Fibroblast of skin of left quadriceps (primary cell): ENCODE results near the gene EPB41L2.

Experiments
- DNase-seq, 2 experiments: peaks; one replicate each; pipeline ENCODE4 v3.0.0-alpha.2; 2013; ENCODE audit warnings: low read depth in 2 of 2

Gene EPB41L2

GRCh38 chr6:130978180-130978579, 84.9 kb downstream of the EPB41L2 start:
- no peak for DNase-seq

- DNase-seq = no peak
Measured at GRCh38 chr6:130975325-130975724, 87.7 kb downstream of the EPB41L2 start.

DNA sequence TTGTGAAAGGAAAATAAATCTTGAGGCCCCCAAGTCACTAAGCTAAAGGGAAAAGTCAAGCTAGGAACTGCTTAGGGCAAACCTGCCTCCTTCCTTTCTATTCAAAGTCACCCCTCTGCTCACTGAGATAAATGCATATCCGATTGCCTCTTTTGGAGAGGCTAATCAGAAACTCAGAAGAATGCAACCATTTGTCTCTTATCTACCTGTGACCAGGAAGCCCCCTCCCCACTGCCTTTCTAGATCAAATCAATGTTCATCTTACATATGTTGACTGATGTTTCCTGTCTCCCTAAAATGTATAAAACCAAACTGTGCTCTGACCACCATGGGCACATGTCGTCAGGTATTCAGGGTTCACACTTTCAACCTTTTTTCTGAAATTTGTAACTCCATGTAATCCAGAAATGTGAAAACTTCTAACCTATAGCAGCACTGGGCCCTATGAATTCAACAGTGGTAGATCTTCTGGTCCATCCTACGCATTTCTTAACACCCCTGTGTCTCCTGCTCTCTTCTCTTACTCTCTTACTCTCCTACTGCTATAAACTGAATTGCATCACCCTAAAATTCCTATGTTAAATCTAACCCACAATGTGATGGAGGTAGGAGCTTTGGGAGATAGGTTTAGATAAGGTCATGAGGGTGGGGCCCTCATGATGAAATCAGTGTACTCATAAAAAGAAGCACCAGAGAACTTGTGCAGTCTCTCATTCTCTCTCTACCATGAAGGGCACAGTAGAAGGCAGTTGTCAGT, 89.3 kb downstream of the EPB41L2 start:
- no peak for DNase-seq

DNA sequence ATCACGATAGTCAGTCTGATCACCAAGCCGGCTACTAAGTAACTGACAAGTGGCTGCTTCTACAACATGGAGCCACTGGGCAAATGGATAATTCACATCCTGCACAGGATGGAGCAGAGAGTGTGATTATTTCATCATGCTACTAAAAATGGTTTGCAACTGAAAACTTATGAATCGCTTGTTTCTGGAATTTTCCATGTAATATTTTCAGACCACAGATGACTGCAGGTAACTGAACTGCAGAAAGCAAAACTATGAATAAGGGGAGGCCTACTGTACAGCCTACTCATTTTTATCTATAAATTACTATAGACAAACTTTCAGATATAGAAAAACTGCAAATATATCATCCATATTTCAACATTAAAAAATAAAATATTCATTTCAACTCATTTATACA, 91.5 kb downstream of the EPB41L2 start:
- no peak for DNase-seq

DNA sequence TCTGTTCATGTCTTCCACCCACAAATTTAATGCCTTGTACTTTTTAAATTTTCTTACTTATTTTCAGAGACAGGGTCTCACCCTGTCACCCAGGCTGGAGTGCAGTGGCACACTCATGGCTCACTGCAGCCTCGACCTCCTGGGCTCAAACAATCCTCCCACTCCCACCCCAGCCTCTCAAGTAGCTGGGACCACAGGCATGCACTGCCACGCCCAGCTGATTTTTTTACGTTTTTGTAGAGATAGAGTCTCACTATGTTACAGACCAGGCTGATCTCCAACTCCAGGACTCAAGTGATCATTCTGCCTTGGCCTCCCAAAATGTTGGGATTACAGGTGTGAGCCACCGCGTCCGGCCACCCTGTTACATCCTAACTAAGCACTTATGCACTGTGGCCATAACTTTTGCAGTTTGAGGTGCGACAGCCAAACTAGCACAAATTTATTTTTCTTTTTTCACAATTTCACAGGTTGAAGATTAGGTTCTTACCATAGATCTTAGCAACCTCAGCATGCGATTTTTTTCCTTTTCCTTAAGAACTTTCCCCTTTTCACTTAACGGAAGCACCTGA, 92.1 kb downstream of the EPB41L2 start:
- no peak for DNase-seq

- no peak for DNase-seq
Measured at GRCh38 chr6:130969791-130970491, 93.1 kb downstream of the EPB41L2 start.

DNA sequence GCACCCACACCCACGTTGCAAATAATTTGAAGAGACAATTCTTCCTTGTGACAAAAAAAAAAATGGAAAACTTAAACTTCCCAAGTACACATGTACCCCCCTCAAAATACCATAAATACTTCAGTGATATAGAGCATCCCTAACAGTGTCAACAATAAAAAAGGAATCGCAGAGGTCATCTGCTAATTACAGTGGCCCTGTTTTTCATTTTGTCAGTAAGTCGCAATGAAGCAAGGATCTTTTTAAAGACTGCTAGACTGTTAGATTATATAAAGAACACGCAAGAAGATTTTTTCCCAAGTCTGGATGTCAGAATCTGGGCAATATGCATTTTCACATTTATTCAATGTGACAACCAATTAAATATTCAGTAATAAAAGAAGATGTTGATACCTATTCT, 93.9 kb downstream of the EPB41L2 start:
- no peak for DNase-seq

DNA sequence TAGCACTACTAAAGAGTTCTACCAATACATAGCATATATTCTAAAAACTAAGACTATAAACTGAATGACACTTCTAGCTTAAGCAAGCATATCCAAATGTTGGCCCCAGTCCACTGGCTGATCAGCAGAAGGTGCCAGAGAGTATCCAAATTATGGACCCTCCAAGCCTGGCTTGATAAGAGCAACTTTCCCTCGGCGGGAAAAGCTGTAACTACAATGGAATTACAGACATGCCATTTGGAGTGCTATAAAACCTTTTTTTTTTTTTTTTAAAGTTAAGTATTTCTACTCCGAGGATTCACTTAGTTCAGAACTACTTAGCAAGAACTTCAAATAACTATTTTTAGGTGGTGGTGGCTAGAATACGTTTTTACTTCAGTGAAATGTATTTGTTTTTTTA, 94.6 kb downstream of the EPB41L2 start:
- DNase-seq = no peak

DNA sequence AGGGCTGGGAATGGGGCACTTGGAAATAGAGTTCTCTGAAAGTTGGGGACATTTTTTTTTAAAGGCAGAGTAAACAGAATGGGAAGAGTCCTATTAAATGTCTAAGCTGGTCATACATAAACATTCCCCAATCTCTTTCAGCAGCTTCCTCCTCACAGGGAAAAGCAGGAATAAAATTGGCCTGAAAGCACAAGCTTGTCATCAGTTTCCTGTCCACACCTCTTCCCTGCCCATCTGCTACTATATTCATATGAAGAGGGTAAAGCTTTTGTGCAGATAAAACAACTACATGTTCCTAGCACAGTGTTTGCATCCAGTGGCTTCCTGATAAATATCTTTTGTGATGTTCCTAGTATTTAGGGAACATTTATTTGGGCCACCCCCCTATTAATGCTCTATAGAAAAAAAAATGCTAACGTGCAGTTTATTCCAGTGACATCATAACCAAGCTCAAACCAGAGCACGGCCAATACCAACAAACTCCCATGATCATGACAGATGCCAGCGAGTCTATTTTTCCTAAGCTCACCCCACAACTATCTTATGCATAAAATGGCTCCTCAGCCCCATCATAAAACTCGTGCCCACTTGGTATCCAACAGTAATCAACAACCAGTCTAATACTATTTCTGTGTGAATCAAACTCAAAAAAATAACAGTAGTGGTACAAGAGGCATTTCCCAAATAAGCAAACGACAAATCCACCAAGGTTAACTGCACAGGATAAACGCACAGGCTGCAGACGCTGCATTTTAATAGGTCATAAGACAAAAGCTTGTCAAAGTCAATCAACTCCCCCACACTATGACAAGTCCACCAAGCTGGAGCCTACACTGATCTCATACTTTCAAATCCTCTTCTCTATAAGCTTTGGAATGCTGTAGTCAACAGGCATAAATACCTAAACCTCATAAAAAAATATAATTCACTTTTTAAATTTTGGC, 95.3 kb downstream of the EPB41L2 start:
- no peak for DNase-seq

GRCh38 chr6:130966344-130966980, 96.6 kb downstream of the EPB41L2 start:
- no peak for DNase-seq

DNA sequence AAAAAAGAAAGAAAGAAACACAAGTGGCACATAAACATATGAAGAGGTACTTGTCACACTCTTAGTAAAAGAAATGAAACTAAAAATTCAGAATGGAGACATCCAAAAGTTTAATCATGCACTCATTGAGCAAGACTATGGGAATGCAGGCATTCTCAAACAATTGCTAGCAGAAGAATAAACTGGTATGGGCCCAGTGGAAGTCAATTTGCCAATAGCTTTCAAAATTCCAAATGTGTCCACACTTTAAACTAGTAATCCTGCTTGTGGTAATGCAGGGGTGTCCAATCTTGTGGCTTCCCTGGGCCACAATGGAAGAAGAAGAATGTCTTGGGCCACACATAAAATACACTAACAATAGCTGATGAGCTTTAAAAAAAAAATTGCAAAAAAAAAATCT, 97.4 kb downstream of the EPB41L2 start:
- peak in 1 of 2 experiments; percentile 42 for DNase-seq

- DNase-seq = no peak
Measured at GRCh38 chr6:130964808-130965604, 98.0 kb downstream of the EPB41L2 start.

DNA sequence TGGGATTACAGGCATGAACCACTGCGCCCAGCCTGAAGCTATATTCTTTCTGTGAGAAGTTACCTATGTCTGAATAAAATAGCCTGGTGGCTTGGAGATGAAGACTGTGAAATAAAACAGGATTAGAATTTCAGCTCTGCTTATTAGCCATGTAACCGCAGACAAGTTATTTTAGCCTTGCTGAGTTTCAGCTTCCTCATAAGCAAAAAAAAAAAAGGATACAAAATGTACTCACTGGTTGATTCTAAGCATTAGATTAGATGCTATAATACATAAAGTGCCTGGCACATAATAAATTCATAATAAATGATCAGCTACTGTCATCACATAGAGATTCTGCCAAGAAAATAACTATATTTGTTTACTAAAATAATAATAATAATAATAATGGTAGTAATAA, 98.8 kb downstream of the EPB41L2 start:
- DNase-seq = no peak

DNA sequence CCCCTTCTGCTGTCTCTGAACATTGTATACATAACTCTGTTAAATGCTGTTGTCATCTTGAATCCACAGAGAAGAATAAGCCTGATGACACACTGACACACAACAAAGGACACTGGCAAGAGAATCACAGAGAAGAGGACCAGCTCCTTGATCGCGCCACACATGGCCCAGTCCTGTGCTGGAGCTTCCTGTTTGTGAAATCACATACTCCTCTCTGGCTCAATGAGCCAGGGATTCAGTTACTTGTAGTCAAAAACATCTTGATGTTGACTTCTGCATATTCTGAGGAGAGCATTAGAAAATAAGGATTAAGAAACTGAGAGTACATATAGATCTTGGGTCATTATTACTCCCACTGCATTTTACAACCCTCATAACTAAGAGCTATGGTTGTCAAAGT, 100.1 kb downstream of the EPB41L2 start:
- DNase-seq = no peak

DNA sequence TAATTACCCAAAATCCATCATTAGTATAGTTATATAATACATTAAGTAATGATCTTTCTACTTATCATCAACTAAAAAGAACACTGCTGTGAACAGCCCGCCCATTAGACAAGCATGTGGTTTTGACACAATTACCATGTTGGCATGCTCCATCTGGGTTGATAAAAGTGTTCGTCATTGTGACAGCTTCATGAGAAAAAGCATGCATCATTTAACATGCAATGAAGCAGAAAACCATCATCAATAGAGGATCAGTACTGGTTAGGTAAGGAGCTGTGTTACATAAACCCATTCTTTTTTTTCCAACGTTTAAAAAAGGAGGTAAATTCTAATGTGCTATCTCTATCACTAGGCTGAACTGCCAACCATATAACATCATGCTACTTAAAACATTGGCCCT, 101.9 kb downstream of the EPB41L2 start:
- DNase-seq = no peak

GRCh38 chr6:130959951-130960350, 103.1 kb downstream of the EPB41L2 start:
- DNase-seq = no peak

DNA sequence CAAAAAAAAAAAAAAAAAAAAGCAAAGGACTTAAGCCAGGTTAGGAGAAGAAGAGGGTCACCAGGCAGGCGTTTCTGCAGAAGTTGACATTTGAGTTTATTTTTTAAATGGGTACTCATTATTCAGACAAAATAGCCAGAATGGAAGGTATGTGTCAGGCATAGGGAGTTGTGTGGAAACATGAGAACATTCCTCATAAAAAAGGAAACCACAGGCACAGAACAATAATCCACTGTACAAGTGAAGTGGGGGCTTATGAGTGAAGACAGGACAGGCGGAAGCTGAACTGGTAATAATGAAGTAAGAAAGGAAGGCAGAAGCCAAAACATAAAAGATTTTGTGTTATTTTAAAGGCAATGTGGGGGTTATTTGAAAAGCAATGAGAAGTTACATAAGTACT, 104.6 kb downstream of the EPB41L2 start:
- no peak for DNase-seq

- no peak for DNase-seq
Measured at GRCh38 chr6:130955755-130956154, 107.3 kb downstream of the EPB41L2 start.

GRCh38 chr6:130949553-130949952, 113.5 kb downstream of the EPB41L2 start:
- DNase-seq = no peak

GRCh38 chr6:130947464-130947863, 115.6 kb downstream of the EPB41L2 start:
- no peak for DNase-seq

- DNase-seq = peak in 1 of 2 experiments; percentile 17
Measured at GRCh38 chr6:130946076-130946475, 117.0 kb downstream of the EPB41L2 start.
